H1 (cell line): ENCODE results near the gene ANKS1A. TPM values are rescaled to one million over a fixed set of nuclear protein-coding genes. Genes with fewer than 3 reads are reported as not detected.

ENCODE experiments used
- ASH2L ChIP-seq: fragments of 200-600, 300-600 bp; sonication (generic); IDR thresholded peaks from one replicate; pipeline ENCODE4 v1.7.1; 2017; ENCODE audit warnings: low read length
- CTBP2 ChIP-seq: IDR thresholded peaks from 2 replicates; pipeline ENCODE4 v1.7.0; 2011; ENCODE audit warnings: borderline replicate concordance, mild to moderate bottlenecking, moderate library complexity, mixed read lengths, low read length; ENCODE audit not compliant: insufficient read depth, insufficient read length
- EZH2 ChIP-seq: fragments of 200-600 bp; sonication (generic); IDR thresholded peaks from 2 replicates; pipeline ENCODE4 v1.7.1; 2012; ENCODE audit warnings: low read depth, mild to moderate bottlenecking, moderate library complexity, low read length, inconsistent platforms; ENCODE audit not compliant: severe bottlenecking
- RXRA ChIP-seq: IDR thresholded peaks from 2 replicates; pipeline ENCODE4 v1.6.1; 2011; ENCODE audit warnings: low read depth, mild to moderate bottlenecking, low read length, moderate library complexity; ENCODE audit not compliant: insufficient read depth
- SP2 ChIP-seq: IDR thresholded peaks from 2 replicates; pipeline ENCODE4 v1.6.1; 2012; ENCODE audit warnings: mild to moderate bottlenecking, low read length, inconsistent platforms
- SP4 ChIP-seq: IDR thresholded peaks from 2 replicates; pipeline ENCODE4 v1.6.1; 2012; ENCODE audit warnings: low read length, inconsistent platforms
- SUZ12 ChIP-seq: fragments of 200-600 bp; sonication (generic); IDR thresholded peaks from 2 replicates; pipeline ENCODE4 v1.6.1; 2012; ENCODE audit warnings: mild to moderate bottlenecking, inconsistent platforms, low read length, moderate library complexity, mixed read lengths
- TEAD4 ChIP-seq: IDR thresholded peaks from 2 replicates; pipeline ENCODE4 v1.6.1; 2012; ENCODE audit warnings: low read depth, low read length, inconsistent platforms, mixed read lengths
- polyA plus RNA-seq, 7 experiments: library from polyadenylated mRNA; depleted of rRNA in 3 of 7; stranded (reverse) in 5 of 7; unstranded in 2 of 7; fragments of >200 nt in 5 of 7; fragments of 200-250 nt in 2 of 7; gene quantifications; 1 replicate in 5 of 7; 2 replicates in 1 of 7; 4 replicates in 1 of 7; pipeline versions ENCODE4 v1.2.1 to v1.2.3, GENCODE V29; 2011 to 2013; ENCODE audit warnings: missing spikeins in 2 of 7, mixed read lengths in 2 of 7
- total RNA-seq: library from RNA; stranded (reverse); fragmentation: NEBNext Ultra II Directional; extraction: Animal tissue kit (Norgen Biotek cat#: 25700); gene quantifications from 2 replicates; pipeline ENCODE4 v1.2.1, GENCODE V29; 2021
- TF ChIP-seq, protein P1 (sequence below): IDR thresholded peaks from 2 replicates; pipeline ENCODE4 v1.6.1; 2011; ENCODE audit warnings: low read length, improper control_type of control experiment

Gene ANKS1A
- total and polyA plus RNA-seq, 2 of the 8 experiments (the other 6 are each of a cell fraction or from before 2014, with no cell fraction given) = 9.8 to 30.9 TPM

DNA sequence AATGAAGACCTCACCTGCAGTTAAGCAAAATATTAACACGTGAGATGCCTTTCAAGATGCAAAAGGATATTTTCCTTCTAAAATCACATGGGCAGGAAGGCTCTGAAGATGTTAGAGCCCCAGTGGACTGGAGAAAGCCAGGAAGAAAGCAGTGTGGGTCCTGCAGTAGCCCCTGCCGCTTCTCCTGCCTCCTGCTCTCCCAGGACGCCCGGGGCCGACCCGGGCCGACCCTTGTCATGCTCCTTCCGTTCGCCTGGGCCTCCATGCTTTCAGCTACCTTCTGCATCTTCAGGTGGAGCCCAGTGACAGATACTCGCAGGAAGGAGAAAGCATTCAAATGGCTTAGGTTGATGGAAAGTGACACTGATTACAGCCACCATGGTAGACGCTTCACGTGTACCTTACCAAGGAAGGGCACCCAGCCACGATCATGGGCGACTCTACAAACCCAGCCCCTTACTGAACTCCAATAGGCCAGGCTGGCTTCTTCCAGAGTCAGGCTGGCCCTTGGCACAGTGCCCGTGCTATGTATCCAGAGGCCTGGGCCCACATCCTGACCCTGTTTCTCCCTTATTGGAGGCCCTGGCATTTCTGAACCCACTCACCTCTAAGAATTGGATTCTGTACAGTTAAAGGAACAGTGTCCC lies 183.1 kb downstream of the ANKS1A start (continued):
- no peak for TF ChIP-seq SP4
- no peak for TF ChIP-seq SUZ12
- TF ChIP-seq CTBP2 = no peak
- TF ChIP-seq, protein P1, sequence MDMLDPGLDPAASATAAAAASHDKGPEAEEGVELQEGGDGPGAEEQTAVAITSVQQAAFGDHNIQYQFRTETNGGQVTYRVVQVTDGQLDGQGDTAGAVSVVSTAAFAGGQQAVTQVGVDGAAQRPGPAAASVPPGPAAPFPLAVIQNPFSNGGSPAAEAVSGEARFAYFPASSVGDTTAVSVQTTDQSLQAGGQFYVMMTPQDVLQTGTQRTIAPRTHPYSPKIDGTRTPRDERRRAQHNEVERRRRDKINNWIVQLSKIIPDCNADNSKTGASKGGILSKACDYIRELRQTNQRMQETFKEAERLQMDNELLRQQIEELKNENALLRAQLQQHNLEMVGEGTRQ = no peak
- no peak for TF ChIP-seq ASH2L
- no peak for TF ChIP-seq SP2
- TF ChIP-seq EZH2 = no peak
- no peak for TF ChIP-seq TEAD4
- TF ChIP-seq RXRA = no peak
